ENCODE data around the gene PLA2G4F. TPM values are rescaled to one million over a fixed set of nuclear protein-coding genes. Genes with fewer than 3 reads are reported as not detected.
A peak's percentile ranks its signal among the peaks of the same experiment; 100 is the strongest.

PLA2G4F gene
- total and polyA plus RNA-seq, 12 donors, result 0.03 to 13.8 (median 1.7) TPM

GRCh38 chr15:42153874-42154211 is 2.6 kb downstream of the PLA2G4F start:
- Histone ChIP-seq H3K27me3 (no peaks in the 10 kb centered on the region), H3K36me3 (peaks cover 0 to 4% (median 0%) of the 10 kb centered on the region in 9 donors), H3K4me1 (peaks cover 3 to 42% (median 19%) of the 10 kb centered on the region in 9 donors), H3K4me3 (no peak overlapping the region), H3K9me3 (no peaks in the 10 kb centered on the region), H3K27ac (no peak overlapping the region)
- ATAC-seq (no peak), DNase-seq (no peak)
- intact Hi-C loops (cut with DNase I), result no loop called here
- WGBS, 2 donors, result 92 to 94% methylated on average over 4 of the region's 4 CpGs
- TF ChIP-seq CTCF (IDR thresholded peaks at IDR 0.05), result no peak

GRCh38 chr15:42152921-42153698 is 3.3 kb downstream of the PLA2G4F start:
- WGBS, 2 donors, result 88 to 93% methylated on average over 11 of the region's 11 CpGs
- Histone ChIP-seq H3K27ac (peak overlapping the region in 7 of 10 donors; percentile 4 to 77 (median 44)), H3K27me3 (no peaks in the 10 kb centered on the region), H3K9me3 (no peaks in the 10 kb centered on the region), H3K4me1 (peaks cover 3 to 40% (median 13%) of the 10 kb centered on the region in 9 donors), H3K4me3 (no peak overlapping the region), H3K36me3 (no peaks in the 10 kb centered on the region)
- ATAC-seq (no peak), DNase-seq (no peak)
- TF ChIP-seq CTCF (IDR thresholded peaks at IDR 0.05), result no peak
- intact Hi-C loops (cut with DNase I), result no loop called here

GRCh38 chr15:42152196-42152920 is 4.1 kb downstream of the PLA2G4F start:
- peak in 1 of 2 donors; percentile 19 for DNase-seq
- H3K4me1 ChIP-seq, result peaks cover 3 to 35% (median 13%) of the 10 kb centered on the region in 9 donors
- ATAC-seq, result peak; percentile 44 to 89 (median 62)

More at GRCh38 chr15:42152196-42152920, 4.1 kb downstream of the PLA2G4F start:
- Histone ChIP-seq H3K27me3 (no peaks in the 10 kb centered on the region), H3K4me3 (no peak overlapping the region), H3K36me3 (no peaks in the 10 kb centered on the region), H3K27ac (peak overlapping the region in 8 of 10 donors; percentile 4 to 77 (median 46)), H3K9me3 (no peaks in the 10 kb centered on the region)
- intact Hi-C loops (cut with DNase I), result no loop called here
- WGBS, 2 donors, result 62 to 73% methylated on average over 14 of the region's 14 CpGs
- TF ChIP-seq CTCF (IDR thresholded peaks at IDR 0.05), result no peak

Data from heart right ventricle (tissue), 16 donors.